Measurements from ENCODE around the gene FBLL1. TPM values are rescaled to one million over a fixed set of nuclear protein-coding genes. Genes with fewer than 3 reads are reported as not detected.

Gene FBLL1
- total RNA-seq, 3 donors from 2014 or later (not counting 1 experiment from before 2014, with no cell fraction given) = not detected

DNA sequence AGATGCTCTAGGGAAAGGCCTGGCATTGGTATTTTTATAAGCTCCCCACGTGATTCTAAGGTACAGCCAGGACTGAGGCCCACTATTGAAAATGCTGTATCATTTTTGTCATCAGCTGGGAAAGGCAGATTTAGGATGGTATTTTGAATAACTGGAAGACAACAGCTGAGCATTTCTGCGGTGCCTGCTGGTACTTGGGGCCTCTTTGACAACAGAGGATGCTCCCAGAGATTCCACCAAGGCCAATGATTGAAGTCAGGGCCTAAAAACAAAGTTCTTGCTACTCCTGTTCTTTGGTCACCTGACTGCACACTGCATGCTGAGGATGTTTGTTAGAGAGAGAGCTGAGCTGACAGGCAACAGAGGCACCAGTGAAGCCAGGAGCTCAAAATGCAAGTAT, 8.1 kb downstream of the FBLL1 start:
- WGBS (ENCODE audit: insufficient coverage) = 77% methylated on average over 2 of the region's 2 CpGs
- Mint-ChIP-seq H3K27ac (no peak overlapping the region), H3K36me3 (no peaks in the 10 kb centered on the region), H3K27me3 (ENCODE audit: low read depth in 2 of 2) (peaks cover 3 to 9% of the 10 kb centered on the region in 2 donors), H3K9me3 (no peaks in the 10 kb centered on the region), H3K4me3 (no peak overlapping the region), H3K4me1 (no peaks in the 10 kb centered on the region)
- H3K4me3 ChIP-seq (ENCODE audit: low read length) = no peak overlapping the region
- no peak for ATAC-seq
- H3K36me3 ChIP-seq (ENCODE audit: control insufficient read depth, insufficient read depth, low read length) = no peaks in the 10 kb centered on the region
- no peaks in the 10 kb centered on the region for H3K4me1 ChIP-seq (ENCODE audit: control insufficient read depth, insufficient read depth, low read length)
- TF ChIP-seq, protein P1, sequence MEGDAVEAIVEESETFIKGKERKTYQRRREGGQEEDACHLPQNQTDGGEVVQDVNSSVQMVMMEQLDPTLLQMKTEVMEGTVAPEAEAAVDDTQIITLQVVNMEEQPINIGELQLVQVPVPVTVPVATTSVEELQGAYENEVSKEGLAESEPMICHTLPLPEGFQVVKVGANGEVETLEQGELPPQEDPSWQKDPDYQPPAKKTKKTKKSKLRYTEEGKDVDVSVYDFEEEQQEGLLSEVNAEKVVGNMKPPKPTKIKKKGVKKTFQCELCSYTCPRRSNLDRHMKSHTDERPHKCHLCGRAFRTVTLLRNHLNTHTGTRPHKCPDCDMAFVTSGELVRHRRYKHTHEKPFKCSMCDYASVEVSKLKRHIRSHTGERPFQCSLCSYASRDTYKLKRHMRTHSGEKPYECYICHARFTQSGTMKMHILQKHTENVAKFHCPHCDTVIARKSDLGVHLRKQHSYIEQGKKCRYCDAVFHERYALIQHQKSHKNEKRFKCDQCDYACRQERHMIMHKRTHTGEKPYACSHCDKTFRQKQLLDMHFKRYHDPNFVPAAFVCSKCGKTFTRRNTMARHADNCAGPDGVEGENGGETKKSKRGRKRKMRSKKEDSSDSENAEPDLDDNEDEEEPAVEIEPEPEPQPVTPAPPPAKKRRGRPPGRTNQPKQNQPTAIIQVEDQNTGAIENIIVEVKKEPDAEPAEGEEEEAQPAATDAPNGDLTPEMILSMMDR (IDR thresholded peaks at IDR 0.05) = no peak
- H3K27me3 ChIP-seq (ENCODE audit: control insufficient read depth, insufficient read depth, low read length) = peaks cover 4% of the 10 kb centered on the region
- intact Hi-C loops (cut with micrococcal nuclease) = no loop called here
- H3K9me3 ChIP-seq (ENCODE audit: control insufficient read depth, insufficient read depth, low read length) = peaks cover 8% of the 10 kb centered on the region
- DNase-seq = no peak
- H3K27ac ChIP-seq (ENCODE audit: low read length) = no peak overlapping the region

DNA sequence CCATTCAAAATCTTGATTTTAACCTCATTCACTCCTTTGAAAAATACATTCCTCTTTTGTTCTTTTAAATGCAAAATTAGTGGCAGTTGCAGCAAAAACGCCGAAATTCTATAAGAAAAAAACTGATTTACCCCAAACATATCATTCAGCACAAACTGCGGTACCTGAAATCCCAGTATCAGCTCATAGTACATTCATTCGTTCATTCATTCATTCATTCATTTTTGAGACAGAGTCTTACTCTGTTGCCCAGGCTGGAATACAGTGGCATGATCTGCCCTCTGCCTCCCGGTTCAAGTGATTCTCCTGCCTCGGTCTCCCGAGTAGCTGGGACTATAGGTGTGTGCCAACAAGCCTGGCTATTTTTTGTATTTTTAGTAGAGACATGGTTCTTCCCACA, 20.4 kb downstream of the FBLL1 start:
- Mint-ChIP-seq H3K27me3 (ENCODE audit: low read depth in 2 of 2) (no peaks in the 10 kb centered on the region), H3K4me3 (no peak overlapping the region), H3K9me3 (peaks cover 0 to 2% of the 10 kb centered on the region in 2 donors), H3K27ac (no peak overlapping the region), H3K4me1 (peaks cover 18 to 27% of the 10 kb centered on the region in 2 donors), H3K36me3 (no peaks in the 10 kb centered on the region)
- intact Hi-C loops (cut with micrococcal nuclease) = no loop called here
- Histone ChIP-seq H3K4me3 (ENCODE audit: low read length) (no peak overlapping the region), H3K27me3 (ENCODE audit: control insufficient read depth, insufficient read depth, low read length) (no peaks in the 10 kb centered on the region), H3K27ac (ENCODE audit: low read length) (no peak overlapping the region), H3K9me3 (ENCODE audit: control insufficient read depth, insufficient read depth, low read length) (no peaks in the 10 kb centered on the region), H3K4me1 (ENCODE audit: control insufficient read depth, insufficient read depth, low read length) (no peaks in the 10 kb centered on the region), H3K36me3 (ENCODE audit: control insufficient read depth, insufficient read depth, low read length) (peaks cover 22% of the 10 kb centered on the region)
- TF ChIP-seq, protein P1 (IDR thresholded peaks at IDR 0.05) = no peak
- ATAC-seq (no peak), DNase-seq (no peak)
- WGBS (ENCODE audit: insufficient coverage) = 97% methylated on average over 5 of the region's 7 CpGs

DNA sequence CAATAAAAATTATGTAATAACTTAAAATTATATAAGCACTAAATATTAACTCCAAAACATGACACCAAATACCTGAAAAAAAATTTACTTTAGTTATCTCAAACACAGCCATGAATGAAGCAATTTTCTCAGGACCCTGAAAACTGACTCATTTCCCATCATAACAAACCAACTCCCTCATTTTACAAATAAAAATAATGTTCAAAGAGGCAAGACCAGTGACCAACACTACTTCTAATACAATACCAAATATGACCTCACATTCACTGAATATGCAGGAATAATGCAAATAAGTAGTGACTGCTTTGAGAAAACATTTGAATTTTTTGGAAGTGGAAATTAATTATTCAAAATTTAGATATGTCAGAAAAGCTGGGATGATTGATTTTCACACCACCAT, 21.6 kb downstream of the FBLL1 start:
- H3K9me3 ChIP-seq (ENCODE audit: control insufficient read depth, insufficient read depth, low read length) = no peaks in the 10 kb centered on the region
- H3K27ac ChIP-seq (ENCODE audit: low read length) = no peak overlapping the region
- no peaks in the 10 kb centered on the region for H3K4me1 ChIP-seq (ENCODE audit: control insufficient read depth, insufficient read depth, low read length)
- Mint-ChIP-seq H3K4me3 (no peak overlapping the region), H3K4me1 (peaks cover 18 to 27% of the 10 kb centered on the region in 2 donors), H3K36me3 (no peaks in the 10 kb centered on the region), H3K27me3 (ENCODE audit: low read depth in 2 of 2) (no peaks in the 10 kb centered on the region), H3K27ac (no peak overlapping the region), H3K9me3 (no peaks in the 10 kb centered on the region)
- TF ChIP-seq, protein P1 (IDR thresholded peaks at IDR 0.05) = no peak
- DNase-seq (no peak), ATAC-seq (no peak)
- peaks cover 26% of the 10 kb centered on the region for H3K36me3 ChIP-seq (ENCODE audit: control insufficient read depth, insufficient read depth, low read length)
- intact Hi-C loops (cut with micrococcal nuclease) = no loop called here
- H3K4me3 ChIP-seq (ENCODE audit: low read length) = no peak overlapping the region
- H3K27me3 ChIP-seq (ENCODE audit: control insufficient read depth, insufficient read depth, low read length) = no peaks in the 10 kb centered on the region

DNA sequence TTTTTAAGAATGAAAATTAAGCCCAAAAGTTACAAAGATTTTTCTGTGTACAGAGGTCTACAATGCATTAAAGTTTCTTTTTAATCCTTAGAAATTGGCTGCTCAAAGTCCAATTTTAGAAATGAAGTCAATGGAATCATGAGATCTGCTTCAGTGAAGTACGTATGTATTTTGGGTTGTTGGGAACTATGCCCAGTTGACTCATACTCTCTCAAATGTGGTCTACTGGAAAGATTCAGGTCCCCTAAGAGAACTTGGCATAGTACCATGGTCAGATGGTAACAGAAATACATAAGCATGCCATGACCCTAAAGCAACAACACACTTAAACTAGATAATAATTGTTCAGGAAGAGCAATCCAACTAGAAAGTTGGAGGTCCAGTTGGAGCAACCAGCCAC, 23.0 kb downstream of the FBLL1 start:
- no peak overlapping the region for H3K27ac ChIP-seq (ENCODE audit: low read length)
- H3K9me3 ChIP-seq (ENCODE audit: control insufficient read depth, insufficient read depth, low read length) = no peaks in the 10 kb centered on the region
- Mint-ChIP-seq H3K27ac (no peak overlapping the region), H3K36me3 (no peaks in the 10 kb centered on the region), H3K27me3 (ENCODE audit: low read depth in 2 of 2) (no peaks in the 10 kb centered on the region), H3K4me1 (peaks cover 22 to 27% of the 10 kb centered on the region in 2 donors), H3K4me3 (no peak overlapping the region), H3K9me3 (no peaks in the 10 kb centered on the region)
- H3K36me3 ChIP-seq (ENCODE audit: control insufficient read depth, insufficient read depth, low read length) = peaks cover 40% of the 10 kb centered on the region
- no peaks in the 10 kb centered on the region for H3K4me1 ChIP-seq (ENCODE audit: control insufficient read depth, insufficient read depth, low read length)
- 94% methylated on average over 1 of the region's 1 CpG for WGBS (ENCODE audit: insufficient coverage)
- ATAC-seq = no peak
- no peak overlapping the region for H3K4me3 ChIP-seq (ENCODE audit: low read length)
- DNase-seq = no peak
- intact Hi-C loops (cut with micrococcal nuclease) = no loop called here
- TF ChIP-seq, protein P1 (IDR thresholded peaks at IDR 0.05) = no peak
- no peaks in the 10 kb centered on the region for H3K27me3 ChIP-seq (ENCODE audit: control insufficient read depth, insufficient read depth, low read length)
